H1 (cell line): ENCODE measurements around the gene GNG7. TPM values are rescaled to one million over a fixed set of nuclear protein-coding genes. Genes with fewer than 3 reads are reported as not detected.
A peak's percentile ranks its signal among the peaks of the same experiment; 100 is the strongest.

Source experiments
- CTCF ChIA-PET: fragments of 300-600 bp; sonication (Branson Sonifier 250); formaldehyde crosslinking; loops from one replicate; lab custom pipeline; 2021; ENCODE audit not compliant: partially characterized antibody; lab: Charles Lee
- POLR2A ChIA-PET: fragments of 300-600 bp; sonication (Branson Sonifier 250); formaldehyde crosslinking; loops from one replicate; lab custom pipeline; 2021; ENCODE audit warnings: inconsistent platforms; ENCODE audit not compliant: partially characterized antibody; lab: Charles Lee
- DNase-seq, 2 experiments: peaks; one replicate each; pipeline versions ENCODE4 v3.0.0 to v3.0.0-alpha.2; 2010 to 2022; ENCODE audit warnings: low spot score in 2 of 2, low read depth in 1 of 2, mixed read lengths in 1 of 2
- FAIRE-seq: peaks from 2 replicates; lab custom pipeline; 2011; peaks lifted over from hg19 to GRCh38; lab: Jason Lieb, UNC
- H2AFZ ChIP-seq: 2 replicates; pipeline ENCODE4 v1.8.1; 2012; ENCODE audit warnings: low read length, inconsistent platforms
- H2AK5ac ChIP-seq: 2 replicates; pipeline ENCODE4 v1.6.1; 2013; ENCODE audit warnings: low read depth, low read length
- H2BK120ac ChIP-seq: replicated peaks from 2 replicates; pipeline ENCODE3; 2013; ENCODE audit warnings: low read depth, low read length, inconsistent platforms
- H2BK12ac ChIP-seq: 2 replicates; pipeline ENCODE4 v1.6.1; 2013; ENCODE audit warnings: low read depth, low read length
- H2BK15ac ChIP-seq: 2 replicates; pipeline ENCODE4 v1.6.1; 2013; ENCODE audit warnings: low read length
- H2BK20ac ChIP-seq: 2 replicates; pipeline ENCODE4 v1.6.1; 2013; ENCODE audit warnings: low read length
- H2BK5ac ChIP-seq: 2 replicates; pipeline ENCODE4 v1.6.1; 2013; ENCODE audit warnings: low read depth, low read length
- H3K14ac ChIP-seq: 2 replicates; pipeline ENCODE4 v1.6.1; 2013; ENCODE audit warnings: inconsistent platforms; ENCODE audit not compliant: insufficient read length
- H3K18ac ChIP-seq: 2 replicates; pipeline ENCODE4 v1.6.1; 2013; ENCODE audit warnings: low read length; ENCODE audit errors: extremely low read depth
- H3K23ac ChIP-seq: 2 replicates; pipeline ENCODE4 v1.6.1; 2013; ENCODE audit warnings: inconsistent platforms; ENCODE audit not compliant: insufficient read length
- H3K23me2 ChIP-seq: 2 replicates; pipeline ENCODE4 v1.6.1; 2013; ENCODE audit warnings: low read depth, low read length
- H3K27ac ChIP-seq: 2 replicates; pipeline ENCODE4 v1.6.1; 2011; ENCODE audit warnings: low read depth, low read length, inconsistent platforms
- H3K27me3 ChIP-seq, 4 experiments: replicated peaks in 1 of 4; 1 replicate in 1 of 4; 2 replicates in 3 of 4; pipeline versions ENCODE4 v1.6.1 to v1.8.1; 2011 to 2013; ENCODE audit warnings: low read length in 3 of 4, mild to moderate bottlenecking in 3 of 4, inconsistent platforms in 2 of 4, mixed read lengths in 2 of 4, moderate library complexity in 1 of 4; ENCODE audit not compliant: control insufficient read depth in 3 of 4, insufficient read depth in 3 of 4; ENCODE audit errors: extremely low read depth in 1 of 4
- H3K36me3 ChIP-seq, 4 experiments: 2 replicates each; pipeline versions ENCODE4 v1.6.1 to v1.8.1; 2011 to 2013; ENCODE audit warnings: mild to moderate bottlenecking in 4 of 4, low read length in 3 of 4, moderate library complexity in 2 of 4, control low read depth in 1 of 4, inconsistent platforms in 1 of 4; ENCODE audit not compliant: insufficient read depth in 4 of 4, control insufficient read depth in 2 of 4
- H3K4ac ChIP-seq: replicated peaks from 2 replicates; pipeline ENCODE3; 2013; ENCODE audit warnings: low read length, low read depth, mixed read lengths, inconsistent platforms; ENCODE audit not compliant: insufficient read length
- H3K4me1 ChIP-seq, 4 experiments: replicated peaks in 1 of 4; 1 replicate in 1 of 4; 2 replicates in 3 of 4; pipeline versions ENCODE4 v1.6.1 to v1.8.1; 2011 to 2013; ENCODE audit warnings: low read length in 3 of 4, inconsistent platforms in 2 of 4, mixed read lengths in 1 of 4; ENCODE audit not compliant: insufficient read depth in 4 of 4, control insufficient read depth in 3 of 4
- H3K4me2 ChIP-seq, 2 experiments: 2 replicates each; pipeline versions ENCODE4 v1.6.1 to v1.8.1; 2011 to 2013; ENCODE audit warnings: low read depth in 2 of 2, low read length in 2 of 2, control low read depth in 1 of 2, inconsistent platforms in 1 of 2, mild to moderate bottlenecking in 1 of 2; ENCODE audit not compliant: insufficient read depth in 1 of 2
- H3K4me3 ChIP-seq, 4 experiments: fragments of 200-600, 300-600 bp in 1 of 4; sonication (generic), shearing (Covaris generic), sonication (Bioruptor Twin) in 1 of 4; 2 replicates each; pipeline versions ENCODE4 v1.5.1 to v1.8.1; 2011 to 2016; ENCODE audit warnings: low read length in 4 of 4, low read depth in 3 of 4, control low read depth in 2 of 4, inconsistent platforms in 2 of 4, mild to moderate bottlenecking in 2 of 4, mixed read lengths in 1 of 4, moderate library complexity in 1 of 4; ENCODE audit not compliant: insufficient read depth in 2 of 4; ENCODE audit errors: extremely low read depth in 1 of 4
- H3K56ac ChIP-seq: replicated peaks from 2 replicates; pipeline ENCODE3; 2013; ENCODE audit warnings: low read depth, mild to moderate bottlenecking, mixed read lengths, low read length, inconsistent platforms; ENCODE audit not compliant: insufficient read length
- H3K79me1 ChIP-seq: 2 replicates; pipeline ENCODE4 v1.6.1; 2013; ENCODE audit warnings: low read depth, low read length, control low read depth
- H3K79me2 ChIP-seq, 2 experiments: 2 replicates each; pipeline versions ENCODE4 v1.6.1 to v1.8.1; 2012 to 2013; ENCODE audit warnings: low read length in 2 of 2, mild to moderate bottlenecking in 2 of 2, inconsistent platforms in 1 of 2; ENCODE audit not compliant: insufficient read depth in 2 of 2, control insufficient read depth in 1 of 2
- H3K9ac ChIP-seq, 4 experiments: replicated peaks in 1 of 4; 1 replicate in 1 of 4; 2 replicates in 3 of 4; pipeline versions ENCODE4 v1.6.1 to v1.8.1; 2011 to 2013; ENCODE audit warnings: low read depth in 3 of 4, low read length in 3 of 4, control low read depth in 2 of 4, mild to moderate bottlenecking in 2 of 4, moderate library complexity in 2 of 4, inconsistent platforms in 1 of 4; ENCODE audit errors: extremely low read depth in 1 of 4
- H3K9me3 ChIP-seq, 2 experiments: 2 replicates each; pipeline versions ENCODE4 v1.6.1 to v1.8.1; 2012 to 2013; ENCODE audit warnings: mild to moderate bottlenecking in 2 of 2, moderate library complexity in 2 of 2, control low read depth in 1 of 2, inconsistent platforms in 1 of 2, low read depth in 1 of 2, low read length in 1 of 2, mixed read lengths in 1 of 2; ENCODE audit not compliant: insufficient read depth in 2 of 2
- H4K20me1 ChIP-seq, 2 experiments: replicated peaks in 1 of 2; 2 replicates each; pipeline versions ENCODE3 to v1.8.1; 2011 to 2013; ENCODE audit warnings: inconsistent platforms in 2 of 2, low read length in 2 of 2, mild to moderate bottlenecking in 1 of 2; ENCODE audit not compliant: insufficient read depth in 2 of 2, control insufficient read depth in 1 of 2
- H4K5ac ChIP-seq: 2 replicates; pipeline ENCODE4 v1.6.1; 2013; ENCODE audit warnings: low read length, low read depth, mixed read lengths, inconsistent platforms; ENCODE audit not compliant: insufficient read length
- H4K8ac ChIP-seq: 2 replicates; pipeline ENCODE4 v1.8.0; 2013; ENCODE audit warnings: mild to moderate bottlenecking, moderate library complexity, low read length, inconsistent platforms; ENCODE audit not compliant: insufficient read depth; ENCODE audit errors: extremely low read depth
- H4K91ac ChIP-seq: replicated peaks from 2 replicates; pipeline ENCODE3; 2013; ENCODE audit warnings: low read length, mixed read lengths, inconsistent platforms; ENCODE audit not compliant: insufficient read length
- BCL11A ChIP-seq, 2 experiments: IDR thresholded peaks; one replicate each; pipeline ENCODE4 v1.6.1; 2011; ENCODE audit warnings: low read depth in 2 of 2, low read length in 2 of 2, mild to moderate bottlenecking in 2 of 2
- BRCA1 ChIP-seq: IDR thresholded peaks from 2 replicates; pipeline ENCODE4 v1.6.1; 2012; ENCODE audit warnings: low read depth, low read length, improper control_type of control experiment
- CBX5 ChIP-seq: fragments of 300-800, 300-1000 bp; sonication (generic); IDR thresholded peaks from 2 replicates; pipeline ENCODE4 v1.7.1; 2016; ENCODE audit warnings: antibody characterized with exemption, low read length, low read depth
- FOSL1 ChIP-seq: IDR thresholded peaks from 2 replicates; pipeline ENCODE4 v1.6.1; 2011; ENCODE audit warnings: mild to moderate bottlenecking, low read depth, low read length, moderate library complexity; ENCODE audit not compliant: insufficient read depth
- JUND ChIP-seq: IDR thresholded peaks from 2 replicates; pipeline ENCODE4 v1.6.1; 2011; ENCODE audit warnings: mild to moderate bottlenecking, improper control_type of control experiment, low read length
- KDM1A ChIP-seq: fragments of 200-600, 300-600 bp; sonication (generic); IDR thresholded peaks from 2 replicates; pipeline ENCODE4 v1.7.1; 2016; ENCODE audit warnings: mild to moderate bottlenecking, low read length, borderline replicate concordance
- POLR2A ChIP-seq, 2 experiments: IDR thresholded peaks; 1 replicate in 1 of 2; 2 replicates in 1 of 2; pipeline ENCODE4 v1.6.1; 2011; ENCODE audit warnings: low read depth in 2 of 2, low read length in 2 of 2, mild to moderate bottlenecking in 2 of 2; ENCODE audit errors: control extremely low read depth in 1 of 2
- RBBP5 ChIP-seq: IDR thresholded peaks from 2 replicates; pipeline ENCODE4 v1.7.1; 2012; ENCODE audit warnings: low read depth, mild to moderate bottlenecking, inconsistent platforms, low read length, moderate library complexity, borderline replicate concordance
- TAF7 ChIP-seq: optimal IDR thresholded peaks from 2 replicates; pipeline ENCODE3; 2011; ENCODE audit warnings: low read depth, mild to moderate bottlenecking, inconsistent platforms, low read length, moderate library complexity, borderline replicate concordance
- ZNF274 ChIP-seq: IDR thresholded peaks from 2 replicates; pipeline ENCODE4 v1.7.0; 2012; ENCODE audit warnings: low read length, borderline replicate concordance; ENCODE audit errors: extremely low read depth
- WGBS, 2 experiments: shearing (Covaris generic) in 1 of 2; methylation state at CpG; one replicate each; pipeline versions ENCODE4 v1.1.6 to v1.1.7; 2013 to 2015; ENCODE audit warnings: low lambda C conversion rate in 2 of 2, mixed read lengths in 2 of 2, inconsistent platforms in 1 of 2, low coverage in 1 of 2, missing lambda C conversion rate in 1 of 2; ENCODE audit not compliant: insufficient replicate concordance in 2 of 2, insufficient coverage in 1 of 2, insufficient read length in 1 of 2; ENCODE audit errors: extremely low coverage in 1 of 2, missing lambda C conversion rate in 1 of 2; 5-methylcytosine and 5-hydroxymethylcytosine counted together
- polyA plus RNA-seq, 7 experiments: library from polyadenylated mRNA; depleted of rRNA in 3 of 7; stranded (reverse) in 5 of 7; unstranded in 2 of 7; fragments of >200 nt in 5 of 7; fragments of 200-250 nt in 2 of 7; gene quantifications; 1 replicate in 5 of 7; 2 replicates in 1 of 7; 4 replicates in 1 of 7; pipeline versions ENCODE4 v1.2.1 to v1.2.3, GENCODE V29; 2011 to 2013; ENCODE audit warnings: missing spikeins in 2 of 7, mixed read lengths in 2 of 7
- total RNA-seq: library from RNA; stranded (reverse); fragmentation: NEBNext Ultra II Directional; extraction: Animal tissue kit (Norgen Biotek cat#: 25700); gene quantifications from 2 replicates; pipeline ENCODE4 v1.2.1, GENCODE V29; 2021
- TF ChIP-seq, protein P1 (sequence below): IDR thresholded peaks from 2 replicates; pipeline ENCODE4 v1.6.1; 2011; ENCODE audit warnings: low read depth, mild to moderate bottlenecking, low read length; ENCODE audit not compliant: insufficient read depth
- TF ChIP-seq, protein P2 (sequence below): IDR thresholded peaks from 2 replicates; pipeline ENCODE4 v1.6.1; 2011; ENCODE audit warnings: low read length, improper control_type of control experiment

GNG7 gene
- total and polyA plus RNA-seq, 2 of the 8 experiments (the other 6 are each of a cell fraction or from before 2014, with no cell fraction given), result 2.8 to 7.8 TPM

DNA sequence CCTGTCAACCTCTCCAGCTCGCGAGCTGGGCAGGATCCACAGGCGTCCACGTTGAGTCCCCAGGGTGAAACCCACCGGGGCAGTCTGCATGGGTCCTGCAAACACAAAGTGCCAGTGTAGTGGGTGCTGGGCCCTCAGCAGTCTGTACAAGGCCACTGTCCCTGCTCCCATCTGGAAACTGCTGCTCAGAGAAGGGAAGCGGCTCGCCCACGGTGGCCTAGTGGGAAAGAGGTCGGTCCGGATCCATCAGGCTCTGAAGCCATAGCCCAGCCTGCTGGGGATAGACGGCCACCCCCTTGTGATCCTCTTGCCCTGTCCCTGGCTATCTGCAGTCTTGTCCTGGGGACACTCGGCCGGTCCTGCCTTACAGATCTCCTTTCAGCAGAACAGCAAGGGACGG, 21.3 kb upstream of the GNG7 start:
- Histone ChIP-seq H3K27me3 (peaks cover 0 to 7% (median 3%) of the 10 kb centered on the region in 4 experiments; a peak in 4 of 7 replicates), H3K36me3 (no peaks in the 10 kb centered on the region), H3K79me1 (no peaks in the 10 kb centered on the region), H3K4me2 (no peak overlapping the region), H3K18ac (no peak overlapping the region), H3K27ac (no peak overlapping the region), H2BK5ac (no peak overlapping the region), H4K5ac (no peak overlapping the region), H3K4me1 (peaks cover 0 to 20% (median 6%) of the 10 kb centered on the region in 4 experiments; a peak in 6 of 7 replicates), H3K14ac (no peak overlapping the region), H4K20me1 (peaks cover 0 to 2% of the 10 kb centered on the region in 2 experiments), H2AFZ (no peak overlapping the region), H2BK15ac (no peak overlapping the region), H2BK120ac (no peak overlapping the region), H2BK20ac (no peak overlapping the region), H2AK5ac (no peak overlapping the region), H3K4me3 (no peak overlapping the region), H3K56ac (no peak overlapping the region), H4K91ac (no peak overlapping the region), H3K23ac (no peak overlapping the region), H3K4ac (no peak overlapping the region), H3K9ac (no peak overlapping the region), H3K79me2 (no peaks in the 10 kb centered on the region), H3K9me3 (no peaks in the 10 kb centered on the region), H4K8ac (peak overlapping the region; percentile 79; the same call in 1 of the 2 replicates), H2BK12ac (no peak overlapping the region), H3K23me2 (peaks cover 12% of the 10 kb centered on the region; the same call in 1 of the 2 replicates)
- no peak for DNase-seq
- CTCF ChIA-PET, result interaction anchor here (0.8 to 3.2 kb wide), 7 partner anchors 12 to 88 kb away, joined by 3 to 16 read pairs (median 4); no protein-coding TSS in a partner anchor
- POLR2A ChIA-PET, result interaction anchor here (0.7 to 2.0 kb wide), 7 partner anchors 9 to 247 kb away, joined by 3 to 6 read pairs (median 3); partner anchors contain the start of genes GADD45B and ZNF555
- FAIRE-seq, result no peak
- 91% methylated on average over 12 of the region's 14 CpGs; no CpG with 5 or more reads in 1 of the 2 experiments for WGBS, 2 experiments
- TF ChIP-seq POLR2A (IDR thresholded peaks at IDR 0.05; ENCODE audit: control extremely low read depth in 1 of 2, low read depth in 2 of 2, low read length in 2 of 2) (no peak), KDM1A (no peak), BCL11A (IDR thresholded peaks at IDR 0.05; ENCODE audit: low read depth in 2 of 2, low read length in 2 of 2) (no peak), ZNF274 (no peak), CBX5 (no peak), JUND (no peak), BRCA1 (no peak), RBBP5 (no peak), TAF7 (no peak), FOSL1 (no peak)
- TF ChIP-seq, protein P1, sequence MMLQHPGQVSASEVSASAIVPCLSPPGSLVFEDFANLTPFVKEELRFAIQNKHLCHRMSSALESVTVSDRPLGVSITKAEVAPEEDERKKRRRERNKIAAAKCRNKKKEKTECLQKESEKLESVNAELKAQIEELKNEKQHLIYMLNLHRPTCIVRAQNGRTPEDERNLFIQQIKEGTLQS, result no peak
- TF ChIP-seq, protein P2, sequence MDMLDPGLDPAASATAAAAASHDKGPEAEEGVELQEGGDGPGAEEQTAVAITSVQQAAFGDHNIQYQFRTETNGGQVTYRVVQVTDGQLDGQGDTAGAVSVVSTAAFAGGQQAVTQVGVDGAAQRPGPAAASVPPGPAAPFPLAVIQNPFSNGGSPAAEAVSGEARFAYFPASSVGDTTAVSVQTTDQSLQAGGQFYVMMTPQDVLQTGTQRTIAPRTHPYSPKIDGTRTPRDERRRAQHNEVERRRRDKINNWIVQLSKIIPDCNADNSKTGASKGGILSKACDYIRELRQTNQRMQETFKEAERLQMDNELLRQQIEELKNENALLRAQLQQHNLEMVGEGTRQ, result no peak
